NCI-H1417 treated with DMSO at 0.1 percent for 48 hours (cell line): Measurements from ENCODE around the gene OTOF.

ENCODE experiments used
- DNase-seq: peaks from one replicate; lab custom pipeline; 2025; lab: John Stamatoyannopoulos, UW

OTOF gene

DNA sequence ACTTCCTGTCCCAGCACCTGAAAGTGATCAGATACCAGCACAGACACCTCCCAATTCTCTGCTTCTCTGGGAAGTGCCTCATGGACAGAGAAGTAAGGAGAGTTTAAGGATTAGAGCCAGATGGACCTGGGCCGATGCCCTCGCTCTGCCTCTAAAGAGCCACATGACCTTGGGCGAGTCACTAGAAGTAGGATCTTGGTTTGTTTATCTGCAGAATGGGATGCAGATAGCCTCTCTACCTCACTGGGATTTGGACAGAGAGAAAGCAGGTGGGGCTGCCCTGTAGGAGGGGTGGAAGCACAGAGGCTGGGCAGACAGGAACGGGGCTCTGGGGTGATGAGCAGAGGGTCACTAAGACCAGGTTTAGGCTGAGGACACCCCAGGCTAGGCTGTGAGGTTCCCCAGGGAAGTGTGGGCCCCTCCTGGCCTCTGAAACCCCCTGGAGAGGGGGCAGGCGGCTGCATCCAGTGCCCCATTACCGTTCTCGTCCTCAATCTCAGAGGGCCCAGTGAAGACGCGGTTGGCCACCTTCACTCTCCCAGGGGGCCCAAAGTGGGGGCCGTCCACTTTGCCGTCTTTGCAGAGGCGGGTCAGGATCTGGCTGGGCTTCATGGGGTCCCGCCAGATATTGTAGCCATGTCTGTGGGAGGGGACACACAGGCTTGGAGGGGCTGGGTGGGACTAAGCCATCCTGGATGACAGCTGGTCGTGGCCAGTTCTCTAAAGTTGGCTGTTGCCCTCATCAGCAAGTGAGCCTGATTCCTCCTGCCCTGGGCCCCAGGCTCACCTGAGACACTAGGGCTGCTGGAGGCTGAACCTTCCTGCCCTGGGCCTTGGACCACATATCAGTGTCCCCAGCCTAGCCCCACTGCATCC, 13.3 kb downstream of the OTOF start:
- no peak for DNase-seq

DNA sequence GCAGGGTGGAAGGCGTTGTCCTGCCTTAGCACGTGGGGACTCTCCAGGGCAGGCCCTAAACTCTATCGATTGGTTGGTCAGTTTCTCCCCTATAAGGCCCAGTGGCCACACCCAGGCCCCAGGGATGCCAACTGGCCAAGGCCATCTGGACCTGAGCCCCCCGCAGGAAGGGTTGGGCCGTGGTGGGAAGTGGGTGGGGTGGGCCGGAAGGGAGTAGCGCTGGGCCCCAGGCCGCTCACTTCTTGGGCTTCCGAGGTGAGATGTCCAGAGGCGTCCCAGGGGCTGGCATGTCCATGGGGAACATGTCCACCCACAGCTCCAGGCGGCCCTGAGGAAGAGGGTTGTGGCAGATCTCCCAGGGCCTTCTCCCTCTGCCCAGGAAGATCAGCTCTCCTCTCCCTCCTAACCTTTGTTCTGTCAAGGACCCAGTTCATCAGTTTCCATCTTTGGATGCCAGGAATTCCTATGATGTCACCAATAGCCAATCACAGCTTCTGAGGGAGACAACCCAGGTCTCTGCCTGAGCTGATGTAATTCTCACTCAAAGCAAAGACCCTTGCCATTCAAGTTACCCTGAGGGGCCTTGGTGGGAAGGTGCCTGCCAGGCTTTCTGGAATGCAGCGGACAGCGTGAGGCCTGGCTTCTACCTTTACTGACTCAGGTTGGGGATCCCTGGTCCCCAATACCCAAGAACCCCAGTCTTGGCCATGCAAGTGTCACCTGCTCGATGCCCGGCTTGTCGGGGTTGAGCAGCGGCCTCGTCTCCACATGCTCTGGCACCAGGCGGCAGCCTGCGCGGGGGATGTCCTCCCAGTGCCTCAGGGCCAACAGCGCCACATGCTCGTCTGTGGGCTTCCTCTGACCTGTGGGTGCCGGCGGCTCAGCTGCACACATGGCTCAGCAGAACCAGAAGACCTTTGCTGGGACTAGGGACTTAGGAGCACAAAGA, 14.4 kb downstream of the OTOF start:
- no peak for DNase-seq

DNA sequence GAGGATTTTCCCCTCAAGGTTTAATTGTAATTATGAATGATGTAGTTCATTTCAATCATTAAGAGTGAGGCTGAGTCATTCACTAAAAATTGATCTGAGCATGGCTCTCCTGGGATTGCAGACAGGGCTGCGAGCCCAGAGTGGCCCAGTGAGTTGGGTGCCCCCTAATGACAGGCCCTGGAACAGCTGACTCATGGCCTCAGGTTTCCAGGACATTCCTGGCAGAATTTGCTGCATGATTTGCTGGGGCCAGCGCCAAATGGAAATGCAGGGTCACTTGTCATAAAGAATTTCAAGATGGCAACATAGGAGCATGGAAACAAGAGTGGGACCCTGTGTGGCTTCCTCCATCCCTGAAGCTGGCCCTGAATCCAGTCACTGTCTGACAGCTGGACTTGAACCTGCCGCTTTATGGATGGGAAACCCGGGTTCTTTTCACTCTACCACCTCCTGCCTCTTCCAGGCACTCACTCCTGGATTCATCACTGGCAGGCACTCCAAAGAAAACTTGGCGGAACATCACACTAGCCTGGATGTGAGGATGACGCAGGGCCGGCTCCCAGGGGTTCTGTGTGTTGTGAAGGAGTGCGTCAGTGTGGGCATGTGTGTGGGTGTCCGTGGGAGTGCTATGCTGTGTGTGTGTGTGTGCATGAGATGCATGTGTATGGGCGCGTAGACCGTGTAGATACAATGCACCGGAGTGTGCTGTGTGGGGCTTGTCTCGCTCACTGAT, 15.2 kb downstream of the OTOF start:
- no peak for DNase-seq

DNA sequence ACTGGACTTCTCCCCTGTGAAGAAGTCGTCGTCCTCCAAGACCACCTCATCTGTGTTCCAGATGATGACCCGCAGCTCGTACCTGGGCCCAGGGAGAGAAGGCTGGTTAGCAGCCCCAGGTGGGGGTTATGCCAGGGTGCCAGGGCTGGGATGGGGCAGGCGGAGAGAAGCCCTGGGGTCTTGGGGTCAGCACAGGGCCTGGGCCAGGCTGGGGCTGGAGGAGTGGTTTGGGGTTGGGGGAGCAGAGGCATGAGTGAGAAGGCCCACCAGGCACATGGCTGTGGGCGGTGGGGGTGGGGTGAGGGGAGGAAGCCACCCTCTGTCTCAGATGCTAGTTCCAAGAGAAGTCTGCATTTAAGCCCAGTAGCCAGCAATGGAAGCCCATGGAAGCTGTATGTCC, 15.8 kb downstream of the OTOF start:
- no peak for DNase-seq

DNA sequence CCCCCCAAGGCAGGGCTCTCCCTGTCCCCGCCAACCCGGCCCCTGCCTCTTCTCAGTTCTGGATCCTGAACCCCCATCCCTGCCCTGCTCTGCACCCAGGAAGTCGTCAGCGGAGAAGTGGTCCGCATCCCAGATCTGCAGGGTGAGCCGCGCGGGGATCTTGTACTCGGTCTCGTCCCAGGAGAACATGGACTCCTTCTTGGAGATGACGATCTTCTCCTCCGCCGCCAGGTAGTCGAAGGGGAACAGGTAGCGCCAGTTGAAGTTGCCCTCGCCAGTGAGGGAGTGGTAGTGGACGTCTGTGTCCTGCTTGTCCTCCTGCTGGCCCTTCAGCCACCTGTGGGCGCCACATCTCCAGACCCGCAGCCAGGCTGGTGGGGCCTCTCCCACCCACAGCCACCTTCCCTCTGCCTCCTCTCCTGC, 16.3 kb downstream of the OTOF start:
- no peak for DNase-seq

DNA sequence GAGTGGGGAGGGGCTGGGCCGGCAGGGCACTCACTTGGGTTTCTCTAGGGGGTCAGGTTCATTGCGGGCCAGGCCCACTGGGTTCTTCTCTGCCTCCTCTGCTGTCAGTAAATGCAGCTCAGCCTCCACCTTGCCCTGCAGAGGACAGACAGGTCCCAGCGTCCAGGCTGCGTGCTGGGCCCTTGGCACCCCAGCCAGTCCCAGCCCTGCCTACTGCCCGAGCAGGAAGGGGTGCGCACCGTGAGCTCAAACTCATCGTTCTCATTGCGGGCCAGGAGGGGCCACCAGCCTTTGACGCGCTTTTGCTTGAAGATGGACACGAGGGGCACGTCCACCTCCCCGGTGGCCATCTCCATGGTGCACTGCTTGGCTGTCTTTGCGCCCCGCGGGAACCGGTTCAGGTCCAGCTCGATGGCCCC, 17.3 kb downstream of the OTOF start:
- DNase-seq = no peak

DNA sequence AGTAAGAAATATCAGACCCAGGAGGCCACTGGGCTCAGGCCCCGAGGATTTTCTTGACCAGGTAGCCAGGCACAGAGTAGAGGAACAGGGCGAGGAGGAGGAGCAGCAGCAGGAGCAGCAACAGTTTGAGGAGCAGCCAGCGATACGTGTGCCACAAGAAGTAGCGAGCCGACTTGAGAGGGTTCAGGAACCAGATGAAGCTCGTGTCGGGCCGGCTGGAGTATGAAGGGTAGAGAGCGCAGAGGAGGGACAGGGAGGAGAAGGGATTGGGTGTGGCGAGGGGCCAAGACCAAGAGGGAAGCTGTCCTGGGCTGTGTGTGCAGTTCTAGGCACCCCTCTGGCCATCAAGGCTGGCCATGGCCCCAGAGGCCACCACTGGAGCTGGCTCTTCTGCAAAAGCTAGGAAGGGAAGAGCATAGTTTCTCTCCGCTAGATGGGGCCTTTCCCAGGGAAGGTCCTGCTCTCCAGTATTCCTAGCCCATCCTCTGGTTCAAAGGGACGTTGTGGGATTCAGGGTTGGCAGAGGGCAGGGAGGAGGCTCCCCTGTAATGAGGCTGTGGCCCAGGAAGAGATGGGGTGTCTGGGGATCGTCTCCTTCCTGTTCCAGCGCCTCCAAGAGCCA, 17.8 kb downstream of the OTOF start:
- DNase-seq = no peak

DNA sequence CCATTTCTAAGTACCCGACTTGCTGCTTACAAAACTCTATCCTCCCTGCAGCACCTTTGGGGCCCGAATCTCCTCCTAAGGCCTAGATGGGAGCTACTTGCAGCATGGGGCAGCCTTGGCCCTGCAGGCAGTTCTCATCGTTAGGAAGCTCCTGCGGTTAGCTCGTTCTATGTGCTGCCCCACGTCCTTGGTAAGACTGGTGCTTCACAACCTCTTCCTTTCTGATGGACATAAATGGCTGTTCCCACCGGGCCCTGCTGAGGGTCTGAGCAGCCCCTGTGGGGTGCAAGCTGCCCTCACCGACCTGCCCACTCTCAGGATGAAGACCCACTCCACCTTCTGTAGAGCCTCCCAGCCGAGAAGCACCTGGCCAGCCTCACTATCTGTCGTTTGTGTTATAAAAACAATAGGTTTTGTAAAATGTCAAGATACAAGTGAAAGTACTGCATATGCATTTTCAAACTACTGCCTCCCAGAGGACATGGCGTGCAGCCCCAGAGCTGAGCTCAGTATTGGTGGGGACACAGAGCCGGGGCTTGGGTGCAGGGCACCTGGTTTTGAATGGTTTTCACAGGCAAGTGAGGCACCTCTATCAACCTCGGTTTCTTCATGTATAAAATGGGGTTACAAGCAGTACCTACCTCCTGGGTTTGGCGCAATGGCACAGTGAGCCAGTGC, 19.4 kb downstream of the OTOF start:
- no peak for DNase-seq

DNA sequence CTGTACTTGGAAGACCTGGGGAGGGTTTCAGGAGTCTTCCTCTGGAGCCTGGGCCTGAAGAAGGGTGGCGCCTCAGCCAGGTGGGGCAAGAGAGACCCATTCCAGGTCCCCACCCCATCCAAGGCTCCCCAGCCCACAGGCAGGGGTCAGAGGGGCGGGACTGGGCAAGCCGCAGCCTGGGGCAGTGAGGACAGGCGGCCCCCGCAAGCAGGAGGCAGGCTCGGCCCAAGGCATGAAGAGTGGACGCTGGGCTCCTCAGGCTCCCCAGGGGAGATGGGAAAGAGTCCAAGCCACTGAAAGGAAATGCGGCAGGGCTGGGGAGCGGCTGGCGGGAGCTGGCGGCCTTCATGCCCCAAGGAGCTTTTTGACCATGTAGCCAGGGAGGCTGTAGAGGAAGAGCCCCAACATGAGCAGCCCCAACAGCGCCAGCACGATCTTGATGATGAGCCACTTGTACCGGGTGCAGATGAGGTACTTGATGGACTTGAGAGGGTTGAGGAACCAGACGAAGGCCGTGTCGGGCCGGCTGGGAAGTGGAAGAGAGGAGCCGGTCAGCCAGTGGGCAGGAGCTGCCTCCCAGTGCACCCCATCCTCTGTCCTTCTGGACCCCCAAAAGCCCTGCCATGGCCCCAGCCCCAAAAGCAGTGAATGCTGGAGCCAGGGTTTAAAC, 20.1 kb downstream of the OTOF start:
- no peak for DNase-seq

DNA sequence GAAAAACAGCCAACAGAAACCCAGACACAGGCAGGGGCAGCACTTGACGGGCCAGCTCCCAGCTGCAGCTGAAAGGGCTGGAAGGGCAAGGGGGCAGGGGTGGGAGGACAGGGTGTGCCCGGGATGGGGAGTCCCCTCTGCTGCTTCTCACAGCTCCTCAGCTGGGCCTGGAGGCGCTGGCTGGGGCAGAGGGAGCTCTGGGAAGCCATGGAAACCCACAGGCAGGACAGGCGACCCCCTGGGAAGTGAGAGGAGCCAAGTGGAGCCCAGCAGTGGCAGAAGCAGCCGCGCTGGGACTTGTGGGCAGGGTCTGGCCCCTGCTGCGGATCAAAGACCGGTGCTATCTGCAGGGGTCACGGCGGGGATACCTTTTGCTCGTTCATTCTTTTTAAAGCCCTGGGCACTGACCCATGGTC, 20.7 kb downstream of the OTOF start:
- DNase-seq = no peak

DNA sequence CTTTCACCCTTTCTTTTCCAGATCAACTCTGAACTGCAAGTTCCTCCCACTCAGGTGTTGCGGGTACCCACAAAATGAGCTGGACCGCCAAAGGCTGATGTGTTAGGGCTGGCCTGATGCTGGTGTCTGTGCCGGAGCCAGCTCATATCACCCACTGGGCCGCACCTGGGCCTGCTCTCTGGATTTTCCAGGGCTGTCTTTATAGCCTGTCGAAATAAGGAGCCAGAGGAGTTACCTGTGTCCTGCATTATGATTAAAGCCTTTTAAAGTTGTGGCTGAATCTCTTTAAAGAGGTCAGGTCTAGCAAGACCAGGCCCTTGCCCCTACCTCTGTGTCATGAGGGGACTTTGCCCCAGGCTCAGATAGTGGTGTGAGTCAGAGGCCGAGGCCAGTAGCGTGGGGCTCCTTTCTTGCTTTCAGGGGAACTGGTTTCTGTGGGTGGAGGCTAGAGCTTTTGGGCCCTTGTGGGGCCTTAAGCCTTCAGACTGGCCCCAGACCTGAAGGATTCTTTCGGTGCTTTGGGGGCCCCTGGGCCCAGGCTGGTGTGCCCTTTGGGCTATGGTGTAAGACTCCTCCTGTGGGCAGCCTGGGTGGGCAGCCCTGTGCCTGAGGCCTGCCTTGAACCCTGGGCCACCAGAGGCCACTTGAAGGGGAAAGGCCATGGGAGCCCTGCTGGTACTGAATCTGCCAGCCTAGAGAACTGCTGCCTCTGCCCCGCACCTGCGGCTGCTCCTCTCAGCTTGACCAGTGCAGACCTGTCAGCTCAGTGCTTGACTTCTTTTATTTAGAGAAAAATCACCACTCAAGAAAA, 21.3 kb downstream of the OTOF start:
- peak; percentile 4 for DNase-seq

DNA sequence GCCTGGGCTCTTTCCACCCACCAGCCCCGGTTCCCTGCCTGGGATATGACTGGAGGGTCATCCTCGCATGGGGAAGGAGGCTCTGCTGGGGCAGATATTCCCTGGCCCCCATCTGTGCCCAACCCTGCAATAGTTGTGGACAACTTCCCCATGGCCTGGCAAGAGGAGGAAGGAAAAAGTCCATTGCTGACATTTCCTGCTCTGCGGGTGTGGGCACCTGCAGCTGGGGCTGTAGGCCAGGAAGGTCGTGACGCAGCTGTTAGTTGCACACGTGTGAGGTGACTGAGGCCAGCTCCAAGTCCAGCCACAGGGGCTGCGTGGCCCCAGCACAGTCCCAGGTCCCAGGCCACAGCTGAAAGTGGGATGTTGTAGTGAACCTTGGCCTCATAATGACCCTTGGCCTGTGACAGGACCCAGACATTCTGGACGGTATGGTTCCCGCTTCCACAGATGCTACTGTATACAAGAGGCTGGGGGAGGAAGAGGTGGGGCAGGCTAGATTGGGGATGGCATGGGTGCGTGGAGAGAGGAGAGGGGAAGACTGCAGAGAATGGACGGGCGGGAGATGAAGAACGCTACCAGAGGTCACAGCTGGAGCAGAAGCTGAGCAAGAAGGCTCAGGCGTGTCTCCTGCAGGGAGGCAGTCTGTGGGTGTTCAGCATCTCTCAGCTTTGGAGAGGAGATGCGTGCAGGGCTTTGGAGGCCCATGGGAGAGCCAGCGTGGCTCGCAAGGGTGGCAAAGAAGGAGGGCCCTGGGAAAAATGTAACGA, 22.1 kb downstream of the OTOF start:
- DNase-seq = no peak

DNA sequence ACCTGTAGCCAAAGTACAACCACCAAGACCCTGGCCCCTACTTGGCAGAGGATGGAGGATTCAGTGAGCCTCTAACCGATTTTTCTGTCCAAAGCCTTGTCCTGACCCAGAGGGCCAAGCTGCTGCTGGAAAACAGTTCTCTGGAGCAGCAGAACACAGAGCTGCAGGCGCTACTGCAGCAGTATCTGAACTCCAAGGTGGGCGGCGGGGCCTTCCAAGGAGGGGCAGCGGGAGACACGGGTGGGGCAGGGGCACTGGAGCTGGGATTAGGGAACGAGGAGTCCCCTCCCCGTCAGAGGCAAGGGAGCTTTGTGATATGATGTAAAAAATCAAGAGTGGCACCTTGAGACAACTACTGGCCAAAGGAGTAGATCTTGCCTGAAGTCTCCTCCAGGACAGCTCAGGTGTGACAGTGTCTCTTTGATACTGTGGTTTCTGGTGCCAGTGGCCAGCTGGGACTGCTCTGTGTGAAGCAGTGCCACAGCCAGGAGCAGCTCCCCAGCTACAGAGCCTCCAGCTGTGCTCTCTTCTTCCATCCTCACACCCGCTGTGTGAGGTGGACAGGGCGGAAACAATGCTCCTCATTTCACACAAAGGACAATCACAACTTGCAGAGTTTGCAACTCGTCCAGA, 22.8 kb downstream of the OTOF start:
- no peak for DNase-seq

DNA sequence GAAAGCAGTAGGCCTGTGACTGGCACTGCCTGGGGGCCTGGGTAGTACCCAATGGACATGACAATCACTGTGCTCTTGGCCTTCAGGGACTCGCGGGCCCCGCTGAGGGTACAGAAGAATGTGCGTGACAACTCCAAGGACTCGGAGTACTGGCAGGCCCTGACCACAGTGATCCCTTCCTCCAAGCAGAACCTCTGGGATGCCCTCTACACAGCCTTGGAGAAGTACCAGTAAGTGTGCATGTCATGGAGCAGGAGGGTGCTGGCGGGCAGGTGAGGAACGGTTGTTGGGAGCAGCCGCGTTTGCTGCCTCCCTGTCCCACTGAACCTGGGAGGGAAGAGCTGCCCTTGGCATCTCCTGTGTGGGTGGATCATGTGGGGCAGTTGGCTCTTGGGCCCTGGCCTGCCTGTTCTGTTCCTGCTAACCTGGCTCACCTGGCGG, 23.3 kb downstream of the OTOF start:
- DNase-seq = no peak

DNA sequence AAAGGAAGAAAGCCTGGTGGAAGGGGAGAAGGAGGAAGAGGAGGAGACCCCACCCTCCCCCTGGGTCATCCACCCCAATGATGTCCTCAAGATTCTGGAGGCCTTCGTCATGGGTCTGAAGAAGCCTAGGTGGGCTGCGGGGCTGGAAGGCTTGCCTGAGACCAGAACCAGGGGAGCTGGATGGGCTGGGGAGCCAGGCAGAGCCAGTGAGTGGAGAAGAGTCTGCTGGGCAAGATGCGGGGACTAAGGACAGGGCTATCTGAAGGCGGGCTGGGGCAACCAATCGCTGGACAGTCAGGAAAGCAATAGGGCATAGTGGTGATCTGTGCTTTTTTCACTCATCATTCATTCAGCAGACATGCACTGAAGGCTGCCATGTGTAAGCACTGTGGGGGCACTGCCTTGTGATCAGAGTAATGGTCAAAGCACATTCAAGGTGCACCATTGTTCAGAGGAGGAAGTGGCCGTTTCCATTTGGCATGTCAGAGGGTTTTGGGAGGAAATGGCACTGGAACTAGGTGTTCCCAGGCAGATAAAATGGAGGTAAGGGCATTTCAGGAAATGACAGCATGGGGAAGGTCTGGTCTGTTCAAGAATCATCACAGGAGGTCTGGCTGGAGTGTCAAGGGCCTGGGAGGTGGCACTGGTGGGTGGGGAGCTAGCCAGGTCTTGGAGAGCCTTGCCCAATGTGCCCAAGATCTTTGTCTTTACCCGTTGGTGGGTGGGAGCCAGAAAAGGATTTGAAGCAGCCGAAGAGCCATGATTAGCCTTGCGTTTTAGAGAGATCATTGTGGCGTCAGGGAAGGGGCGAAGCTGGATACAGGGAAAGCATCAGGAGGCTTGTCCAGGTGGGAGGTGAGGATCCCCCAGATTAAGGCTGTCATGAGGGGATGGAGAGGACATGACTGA, 24.2 kb downstream of the OTOF start:
- no peak for DNase-seq

DNA sequence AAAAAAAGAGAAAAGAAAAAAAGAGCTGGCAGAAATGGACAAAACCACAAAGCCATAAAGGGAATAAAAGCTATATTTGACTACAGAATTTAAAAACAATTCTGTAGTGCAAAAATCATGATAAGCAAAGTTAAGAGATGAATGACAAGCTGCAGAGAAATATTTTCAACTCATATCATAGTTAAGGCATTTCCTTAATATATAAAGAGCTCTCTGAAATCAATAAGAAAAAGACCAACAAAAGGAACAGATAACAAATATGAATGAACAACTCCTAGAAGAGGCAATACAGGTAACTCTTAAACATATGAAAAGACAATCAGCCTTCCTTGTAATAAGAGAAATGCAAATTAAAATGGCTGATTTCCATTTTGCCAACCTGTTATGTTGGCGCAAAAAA, 26.2 kb downstream of the OTOF start:
- DNase-seq = no peak

DNA sequence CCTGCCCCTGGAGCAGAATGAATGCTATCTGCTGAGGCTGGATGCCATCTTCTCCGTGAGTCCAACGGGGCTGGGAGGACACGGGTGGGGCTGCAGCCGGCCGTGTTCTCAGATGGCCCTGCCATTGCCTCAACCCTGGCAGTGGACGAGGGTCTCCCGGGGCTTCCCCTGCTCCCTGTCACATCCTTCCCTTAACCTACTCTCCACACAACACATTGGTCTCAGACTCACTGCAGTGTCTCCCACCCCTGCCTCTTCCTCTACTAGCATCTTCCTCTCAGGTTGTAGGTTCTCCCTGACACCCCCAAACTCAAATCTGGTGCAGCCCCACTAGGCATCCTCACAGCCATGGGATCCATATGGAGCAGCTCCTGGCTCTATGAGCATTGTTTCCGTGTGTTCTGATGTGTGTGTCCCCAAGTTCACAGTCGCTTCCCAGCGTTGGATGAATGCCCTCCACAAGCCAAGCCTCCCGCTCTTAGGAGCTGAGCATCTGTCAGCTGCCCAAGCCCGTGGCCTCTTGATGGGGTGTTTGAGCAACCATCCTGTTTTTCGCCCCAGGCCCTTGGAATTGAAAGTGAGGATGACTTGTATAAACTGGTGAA, 27.8 kb downstream of the OTOF start:
- DNase-seq = no peak
